Adipose tissue (tissue), 3 donors: ENCODE data around the gene PRKCB. TPM values are rescaled to one million over a fixed set of nuclear protein-coding genes. Genes with fewer than 3 reads are reported as not detected.
"Not testable (repeated sequence)": the region's sequence is repeated elsewhere in the genome, so short reads cannot be mapped to it uniquely, and the experiment has no call there.

Source experiments
- H3K27ac ChIP-seq: one replicate; pipeline ENCODE4 v1.5.1; 2013; ENCODE audit warnings: low read depth, low read length
- WGBS, 3 donors: extraction: QIAGEN DNeasy Blood & Tissue Kit; methylation state at CpG; one replicate each; pipeline ENCODE4 v1.1.7; 2013; 5-methylcytosine and 5-hydroxymethylcytosine counted together
- polyA plus RNA-seq, 3 donors: library from polyadenylated mRNA; stranded (reverse); fragments of 200-250 nt; gene quantifications; one replicate each; pipeline ENCODE4 v1.2.3, GENCODE V29; 2013
- donor health status: healthy with polysubstance abuse.
- donor health status: Bipolar disorder and iron deficiency.
- donor health status: healthy.

The PRKCB gene
- polyA plus RNA-seq, 3 donors: 0.67 to 4.5 (median 3.1) TPM

- WGBS, 3 donors: 16 to 61% (median 61%) methylated on average over 1 of the region's 1 CpG
- H3K27ac ChIP-seq: no peak overlapping the region
Measured at GRCh38 chr16:24007934-24008333, 172.2 kb downstream of the PRKCB start.

GRCh38 chr16:24009098-24009497 lies 173.3 kb downstream of the PRKCB start:
- whole genome bisulfite sequencing, 3 donors: 45 to 59% (median 53%) methylated on average over 4 of the region's 4 CpGs

GRCh38 chr16:24009955-24010354 lies 174.2 kb downstream of the PRKCB start:
- H3K27ac ChIP-seq: no peak overlapping the region
- WGBS, 3 donors: 55 to 68% (median 68%) methylated on average over 3 of the region's 3 CpGs

More at GRCh38 chr16:24009098-24009497, 173.3 kb downstream of the PRKCB start:
- no peak overlapping the region for H3K27ac ChIP-seq

GRCh38 chr16:24010440-24011089 lies 174.8 kb downstream of the PRKCB start:
- no peak overlapping the region for H3K27ac ChIP-seq
- WGBS, 3 donors: 47 to 53% (median 50%) methylated on average over 8 of the region's 8 CpGs

GRCh38 chr16:24011237-24011636 lies 175.5 kb downstream of the PRKCB start:
- no peak overlapping the region for H3K27ac ChIP-seq

- WGBS, 3 donors: 69 to 83% (median 81%) methylated on average over 5 of the region's 5 CpGs
- no peak overlapping the region for H3K27ac ChIP-seq
Measured at GRCh38 chr16:24013054-24013636, 177.4 kb downstream of the PRKCB start.

GRCh38 chr16:24013864-24014645 lies 178.3 kb downstream of the PRKCB start:
- WGBS, 3 donors: 28 to 37% (median 31%) methylated on average over 9 of the region's 9 CpGs
- H3K27ac ChIP-seq: no peak overlapping the region

GRCh38 chr16:24014955-24015354 lies 179.2 kb downstream of the PRKCB start:
- WGBS, 3 donors: 78 to 89% (median 78%) methylated on average over 4 to 7 of the region's 7 CpGs
- not testable (repeated sequence) for H3K27ac ChIP-seq

- 38 to 69% (median 64%) methylated on average over 5 of the region's 5 CpGs for WGBS, 3 donors
- no peak overlapping the region for H3K27ac ChIP-seq
Measured at GRCh38 chr16:24015923-24016322, 180.1 kb downstream of the PRKCB start.

GRCh38 chr16:24018485-24018884 lies 182.7 kb downstream of the PRKCB start:
- WGBS, 3 donors: 60 to 78% (median 76%) methylated on average over 7 of the region's 7 CpGs
- H3K27ac ChIP-seq: no peak overlapping the region

- WGBS, 3 donors: 60 to 82% (median 81%) methylated on average over 3 of the region's 3 CpGs
- no peak overlapping the region for H3K27ac ChIP-seq
Measured at GRCh38 chr16:24022797-24023196, 187.0 kb downstream of the PRKCB start.

GRCh38 chr16:24023621-24024020 lies 187.8 kb downstream of the PRKCB start:
- 63 to 84% (median 76%) methylated on average over 6 of the region's 6 CpGs for WGBS, 3 donors

GRCh38 chr16:24024971-24025370 lies 189.2 kb downstream of the PRKCB start:
- WGBS, 3 donors: 73 to 87% (median 81%) methylated on average over 7 of the region's 7 CpGs
- no peak overlapping the region for H3K27ac ChIP-seq

More at GRCh38 chr16:24023621-24024020, 187.8 kb downstream of the PRKCB start:
- no peak overlapping the region for H3K27ac ChIP-seq

GRCh38 chr16:24027466-24027865 lies 191.7 kb downstream of the PRKCB start:
- WGBS, 3 donors: 44 to 52% (median 49%) methylated on average over 8 of the region's 8 CpGs
- H3K27ac ChIP-seq: no peak overlapping the region

- 63 to 89% (median 89%) methylated on average over 1 of the region's 1 CpG for WGBS, 3 donors
- H3K27ac ChIP-seq: not testable (repeated sequence)
Measured at GRCh38 chr16:24029841-24030240, 194.1 kb downstream of the PRKCB start.

- no peak overlapping the region for H3K27ac ChIP-seq
- 25 to 36% (median 33%) methylated on average over 16 to 17 of the region's 17 CpGs for WGBS, 3 donors
Measured at GRCh38 chr16:24035127-24035842, 199.5 kb downstream of the PRKCB start.

- H3K27ac ChIP-seq: no peak overlapping the region
- WGBS, 3 donors: 50 to 72% (median 57%) methylated on average over 1 of the region's 1 CpG
Measured at GRCh38 chr16:24036038-24036543, 200.3 kb downstream of the PRKCB start.

GRCh38 chr16:24036614-24037013 lies 200.8 kb downstream of the PRKCB start:
- 6 to 25% (median 14%) methylated on average over 8 of the region's 8 CpGs for WGBS, 3 donors

GRCh38 chr16:24037335-24037734 lies 201.6 kb downstream of the PRKCB start:
- H3K27ac ChIP-seq: no peak overlapping the region
- 65 to 82% (median 69%) methylated on average over 3 of the region's 3 CpGs for WGBS, 3 donors

More at GRCh38 chr16:24036614-24037013, 200.8 kb downstream of the PRKCB start:
- H3K27ac ChIP-seq: no peak overlapping the region
